ES-I3 (cell line): Measurements from ENCODE around the gene SH3TC1.

Source experiments
- H3K36me3 ChIP-seq: 2 replicates; pipeline ENCODE4 v1.6.1; 2013; ENCODE audit warnings: mild to moderate bottlenecking, low read length, control low read depth, moderate library complexity; ENCODE audit not compliant: insufficient read depth
- H3K4me1 ChIP-seq: 2 replicates; pipeline ENCODE4 v1.6.1; 2013; ENCODE audit warnings: mild to moderate bottlenecking, control low read depth, low read length; ENCODE audit not compliant: insufficient read depth
- H3K9ac ChIP-seq: 2 replicates; pipeline ENCODE4 v1.6.1; 2013; ENCODE audit warnings: low read depth, mild to moderate bottlenecking, low read length, moderate library complexity
- H3K9me3 ChIP-seq: 2 replicates; pipeline ENCODE4 v1.6.1; 2013; ENCODE audit warnings: mild to moderate bottlenecking, low read length, moderate library complexity; ENCODE audit not compliant: control insufficient read depth, insufficient read depth

SH3TC1 gene

DNA sequence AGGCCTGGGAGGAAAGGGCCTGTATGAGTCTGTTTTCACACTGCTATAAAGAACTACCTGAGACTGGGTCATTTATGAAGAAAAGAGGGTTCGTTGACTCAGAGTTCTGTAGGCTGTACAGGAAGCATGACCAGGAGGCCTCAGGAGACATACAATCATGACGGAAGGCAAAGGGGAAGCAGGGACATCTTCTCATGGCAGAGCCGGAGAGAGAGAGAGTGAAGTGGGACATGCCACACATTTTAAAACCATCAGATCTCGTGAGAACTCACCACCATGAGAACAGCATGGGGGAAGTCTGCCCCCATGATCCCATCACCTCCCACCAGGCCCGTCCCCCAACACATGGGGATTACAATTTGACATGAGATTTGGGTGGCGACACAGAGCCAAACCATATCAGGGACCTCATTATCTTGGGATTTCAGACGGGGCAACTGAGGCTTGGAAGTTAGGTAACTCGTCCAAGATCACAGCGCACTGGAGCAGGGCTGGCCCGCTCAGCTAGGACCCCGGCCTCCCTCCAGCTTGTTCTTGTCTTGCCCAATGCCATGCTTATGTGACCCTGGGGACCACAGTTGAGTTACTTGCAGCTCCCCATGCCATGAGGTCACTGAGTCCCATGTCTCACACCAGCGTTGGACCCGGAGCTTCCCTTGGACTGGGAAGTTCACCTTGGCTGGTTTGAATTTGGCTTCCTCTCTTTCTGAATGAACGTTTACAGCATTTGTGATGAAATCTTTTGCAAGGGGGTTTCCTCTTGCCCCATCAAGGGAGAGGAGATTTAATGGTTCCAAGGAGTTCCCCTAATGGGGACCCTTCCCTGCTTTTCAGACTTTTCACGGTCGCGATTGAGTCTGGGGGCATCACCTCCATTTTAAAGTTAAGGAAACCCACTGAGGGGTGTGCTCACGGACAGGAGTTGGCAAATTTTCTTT lies 88.5 kb downstream of the SH3TC1 start:
- H3K4me1 ChIP-seq, result no peaks in the 10 kb centered on the region
- H3K9ac ChIP-seq, result no peak overlapping the region
- H3K36me3 ChIP-seq, result no peaks in the 10 kb centered on the region
- H3K9me3 ChIP-seq, result no peaks in the 10 kb centered on the region

DNA sequence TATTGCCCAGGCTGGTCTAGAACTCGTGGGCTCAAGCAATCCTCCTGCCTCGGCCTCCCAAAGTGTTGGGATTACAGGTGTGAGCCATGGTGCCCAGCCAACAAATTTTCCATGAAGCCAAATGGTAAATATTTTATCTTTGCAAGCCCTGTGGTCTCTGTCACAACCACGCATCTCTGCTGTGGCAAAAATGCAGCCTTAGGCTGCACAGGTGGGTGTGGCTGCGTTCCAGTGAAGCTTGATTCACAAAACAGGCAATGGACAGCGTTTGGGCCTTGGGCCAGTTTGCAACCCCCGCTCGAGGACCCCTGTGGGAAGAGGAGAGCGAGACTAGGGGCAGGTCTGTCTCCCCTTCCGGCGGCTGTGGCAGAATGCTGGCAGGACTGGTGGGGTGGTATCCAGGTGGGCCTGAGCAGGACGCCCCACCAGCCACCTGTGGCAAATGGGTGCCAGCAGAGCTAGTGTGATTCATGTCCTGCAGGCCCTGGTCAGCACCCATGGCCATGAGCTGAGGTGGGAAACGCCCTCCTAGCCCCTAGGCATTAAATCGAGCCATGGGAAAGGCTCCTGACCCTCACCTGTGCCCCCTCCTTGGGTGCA lies 90.2 kb downstream of the SH3TC1 start:
- no peaks in the 10 kb centered on the region for H3K4me1 ChIP-seq
- no peaks in the 10 kb centered on the region for H3K9me3 ChIP-seq
- H3K36me3 ChIP-seq, result no peaks in the 10 kb centered on the region
- H3K9ac ChIP-seq, result no peak overlapping the region

DNA sequence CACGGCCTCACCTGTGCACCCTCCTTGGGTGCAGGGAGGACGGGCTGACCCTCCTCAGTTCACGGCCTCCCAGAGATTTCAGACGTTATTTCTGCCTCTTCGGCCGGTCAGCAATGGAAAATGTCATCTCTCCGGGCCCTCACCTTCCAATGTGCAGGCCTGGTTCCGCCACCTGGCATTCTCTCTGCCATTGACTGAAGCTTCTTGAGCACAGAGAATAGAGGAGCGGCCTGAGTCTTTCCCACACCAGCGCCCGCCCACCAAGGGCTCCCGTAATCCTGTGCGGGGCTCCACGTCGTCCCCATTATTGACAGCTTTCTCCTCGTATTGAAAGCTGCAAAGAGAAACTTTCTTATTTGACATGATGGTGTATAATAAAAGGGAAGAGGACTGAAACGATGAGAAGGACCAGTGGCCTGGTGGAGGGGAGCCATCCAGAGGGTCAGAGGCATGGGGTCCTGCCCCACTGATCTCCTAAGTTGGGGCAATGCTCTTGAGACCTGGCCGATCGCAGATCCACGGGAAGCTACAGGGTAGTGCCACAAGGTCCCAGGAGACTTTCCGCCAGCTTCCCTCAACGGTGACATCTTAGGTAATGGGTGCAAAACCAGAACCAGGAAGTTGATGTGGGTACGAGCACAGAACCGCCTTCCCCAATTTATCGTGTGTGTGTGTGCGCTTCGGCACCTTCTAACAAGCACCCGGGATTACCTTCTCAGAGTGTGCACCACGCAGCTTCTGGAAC lies 91.0 kb downstream of the SH3TC1 start:
- H3K9ac ChIP-seq, result no peak overlapping the region
- no peaks in the 10 kb centered on the region for H3K4me1 ChIP-seq
- H3K36me3 ChIP-seq, result no peaks in the 10 kb centered on the region
- H3K9me3 ChIP-seq, result no peaks in the 10 kb centered on the region

DNA sequence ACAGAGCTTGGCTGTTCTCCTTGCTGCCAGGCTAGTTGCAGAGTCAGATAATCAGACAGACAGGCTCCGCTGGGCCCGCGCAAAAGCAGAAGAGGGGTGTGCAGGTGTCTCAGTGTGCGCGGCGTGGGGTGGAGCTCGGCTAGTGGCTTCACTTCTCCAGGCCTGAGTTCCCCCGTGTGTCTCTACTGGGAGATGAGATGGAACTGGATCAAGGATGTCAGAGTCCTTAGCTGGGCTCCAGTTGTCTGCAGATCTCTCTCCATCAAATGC lies 91.5 kb downstream of the SH3TC1 start:
- no peaks in the 10 kb centered on the region for H3K36me3 ChIP-seq
- H3K4me1 ChIP-seq, result no peaks in the 10 kb centered on the region
- H3K9ac ChIP-seq, result no peak overlapping the region
- no peaks in the 10 kb centered on the region for H3K9me3 ChIP-seq
